Measurements from ENCODE around the gene RECQL5.
A peak's percentile ranks its signal among the peaks of the same experiment; 100 is the strongest.

The RECQL5 gene

GRCh38 chr17:75666959-75667790 is at the start of gene RECQL5, which contains the start of gene SAP30BP:
Gene RECQL5 (minus strand): TSS chr17:75667154. CDS start chr17:75666557, 597 bp downstream.
Gene SAP30BP (plus strand): TSS chr17:75667338. CDS start chr17:75667373, 35 bp downstream.
- DNase-seq, result peak; percentile 99

GRCh38 chr17:75712446-75712845 is 45.5 kb upstream of the RECQL5 start:
- DNase-seq, result no peak

GRCh38 chr17:75707079-75707571 is 40.2 kb upstream of the RECQL5 start:
- DNase-seq, result no peak

DNA sequence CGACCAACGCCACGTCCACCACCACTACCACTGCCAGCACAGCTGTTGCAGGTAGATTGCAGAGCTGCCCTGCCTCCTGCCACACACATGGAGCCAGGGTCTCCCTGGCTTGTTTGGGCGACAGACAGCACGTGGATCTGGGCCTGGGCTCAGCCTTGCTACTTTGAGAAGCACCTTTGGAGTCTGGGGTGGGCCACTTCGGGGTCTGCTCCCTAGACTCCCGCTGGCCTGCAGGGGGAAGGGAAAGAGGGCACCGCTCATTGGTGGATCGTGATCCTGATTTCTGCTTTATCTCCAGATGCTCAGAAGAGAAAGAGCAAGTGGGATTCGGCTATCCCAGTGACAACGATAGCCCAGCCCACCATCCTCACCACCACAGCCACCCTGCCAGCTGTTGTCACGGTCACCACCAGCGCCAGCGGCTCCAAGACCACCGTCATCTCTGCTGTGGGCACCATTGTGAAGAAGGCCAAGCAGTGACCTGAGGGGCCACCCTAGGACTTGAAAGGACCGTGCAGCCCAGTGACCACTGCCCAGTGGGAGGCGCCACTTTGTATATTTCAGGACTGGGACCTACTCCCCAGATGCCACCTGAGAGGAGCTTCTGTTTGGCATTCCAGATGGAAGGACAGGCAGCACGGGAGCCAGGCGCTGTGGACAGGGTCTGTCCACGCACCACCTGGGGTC is 39.2 kb upstream of the RECQL5 start:
- DNase-seq, result no peak

GRCh38 chr17:75704963-75705875 is 38.3 kb upstream of the RECQL5 start:
- DNase-seq, result no peak

- DNase-seq, result no peak
These were observed 36.6 kb upstream of the RECQL5 start for GRCh38 chr17:75703591-75703990.

DNA sequence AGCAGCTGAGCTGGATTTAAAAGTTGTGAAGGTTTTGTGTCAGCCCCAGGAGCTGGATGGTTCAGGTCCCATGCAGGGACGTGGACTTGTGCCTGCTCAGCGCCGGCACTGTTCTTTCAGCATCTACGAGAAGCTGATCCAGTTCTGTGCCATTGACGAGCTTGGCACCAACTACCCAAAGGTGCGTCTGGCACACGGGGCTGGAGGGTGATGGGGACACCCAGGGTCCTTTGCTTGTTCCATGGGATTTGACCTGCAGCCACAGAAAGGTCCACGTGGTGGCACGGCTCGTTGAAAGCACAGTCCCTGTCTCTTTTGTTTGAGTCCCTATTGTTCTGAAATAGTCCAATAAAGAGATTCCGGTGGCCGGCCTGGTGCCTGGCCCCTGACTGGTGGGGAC is 36.2 kb upstream of the RECQL5 start:
- no peak for DNase-seq

DNA sequence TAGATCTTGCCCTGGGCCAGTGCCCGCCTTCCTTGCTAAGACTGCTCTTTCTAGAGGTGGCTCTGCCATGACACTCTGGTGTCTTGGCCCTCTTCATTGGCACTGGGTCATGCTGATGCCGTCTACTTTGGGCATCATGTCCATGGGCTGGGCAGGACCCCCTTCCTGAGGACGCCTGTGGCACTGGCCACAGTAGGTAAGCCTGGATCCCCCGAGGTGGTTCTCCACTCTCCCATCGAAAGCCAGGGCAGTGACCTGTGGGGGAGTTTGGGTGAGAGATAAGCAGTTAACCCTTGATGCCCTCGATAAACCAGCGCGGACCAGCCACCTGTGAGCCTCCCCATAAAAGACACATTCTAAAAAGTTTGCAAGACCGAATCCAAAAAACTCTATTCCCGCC is 34.3 kb upstream of the RECQL5 start:
- no peak for DNase-seq

- no peak for DNase-seq
These were observed 31.7 kb upstream of the RECQL5 start for GRCh38 chr17:75698659-75699058.

DNA sequence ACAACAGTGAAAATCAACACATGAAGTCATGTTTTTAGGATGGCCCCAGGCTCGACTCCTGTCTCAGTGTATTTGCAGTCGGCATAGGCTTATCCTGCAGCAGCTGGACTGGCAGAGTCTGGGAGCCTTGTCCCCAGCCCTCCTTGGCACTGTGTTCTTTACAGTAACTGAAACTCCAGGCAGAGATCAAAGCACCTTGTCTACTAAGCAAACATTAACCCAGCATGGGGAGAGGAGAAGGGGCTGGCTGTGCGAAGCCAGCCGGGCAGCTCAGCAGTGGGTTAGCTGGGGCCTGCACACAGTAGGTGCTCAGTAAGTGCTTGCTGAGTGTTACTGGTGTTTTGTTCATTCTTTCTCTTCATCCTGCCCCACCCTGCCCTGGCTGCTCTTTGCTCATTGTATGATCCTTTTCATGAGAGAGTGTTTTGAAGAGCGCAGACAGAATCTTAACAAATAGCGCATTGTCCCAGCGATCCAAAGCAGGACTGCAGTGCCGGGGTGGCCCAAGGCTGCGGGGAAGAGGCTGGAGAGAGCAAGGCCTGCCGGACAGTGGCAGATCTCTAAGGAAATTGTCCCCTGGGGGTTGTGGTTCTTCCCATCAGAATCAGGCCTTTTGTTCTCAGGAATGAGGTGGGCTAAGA is 30.8 kb upstream of the RECQL5 start:
- no peak for DNase-seq

DNA sequence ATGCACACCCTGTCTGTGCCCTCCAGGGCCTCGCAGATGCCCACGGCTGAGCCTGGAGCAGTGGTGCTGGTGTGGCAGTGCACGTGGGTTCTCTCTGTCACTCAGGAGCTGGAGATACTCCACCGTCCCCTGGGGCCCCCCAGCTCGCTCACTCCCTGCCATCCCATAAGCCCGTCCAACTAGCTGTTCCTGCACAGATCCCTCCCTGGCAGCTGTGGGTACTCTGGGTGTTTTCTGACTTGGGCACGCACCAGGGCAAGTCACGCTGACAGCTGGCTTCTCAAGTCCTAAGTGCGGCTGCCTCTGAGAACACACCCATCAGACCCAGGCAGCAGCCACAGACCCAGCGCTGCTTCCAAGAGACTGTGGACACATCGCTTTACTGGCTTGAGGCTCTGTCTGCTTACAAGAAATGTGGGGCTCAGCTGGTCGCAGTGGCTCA is 28.9 kb upstream of the RECQL5 start:
- DNase-seq, result no peak

- DNase-seq, result no peak
These were observed 28.3 kb upstream of the RECQL5 start for GRCh38 chr17:75695141-75695829.

- DNase-seq, result no peak
These were observed 27.6 kb upstream of the RECQL5 start for GRCh38 chr17:75694536-75694935.

GRCh38 chr17:75693500-75694481 is 26.8 kb upstream of the RECQL5 start:
- DNase-seq, result no peak

GRCh38 chr17:75692976-75693375 is 26.0 kb upstream of the RECQL5 start:
- DNase-seq, result no peak

- DNase-seq, result no peak
These were observed 25.1 kb upstream of the RECQL5 start for GRCh38 chr17:75691801-75692626.

GRCh38 chr17:75691371-75691791 is 24.4 kb upstream of the RECQL5 start:
- no peak for DNase-seq

GRCh38 chr17:75689441-75689873 is 22.5 kb upstream of the RECQL5 start:
- peak; percentile 20 for DNase-seq

DNA sequence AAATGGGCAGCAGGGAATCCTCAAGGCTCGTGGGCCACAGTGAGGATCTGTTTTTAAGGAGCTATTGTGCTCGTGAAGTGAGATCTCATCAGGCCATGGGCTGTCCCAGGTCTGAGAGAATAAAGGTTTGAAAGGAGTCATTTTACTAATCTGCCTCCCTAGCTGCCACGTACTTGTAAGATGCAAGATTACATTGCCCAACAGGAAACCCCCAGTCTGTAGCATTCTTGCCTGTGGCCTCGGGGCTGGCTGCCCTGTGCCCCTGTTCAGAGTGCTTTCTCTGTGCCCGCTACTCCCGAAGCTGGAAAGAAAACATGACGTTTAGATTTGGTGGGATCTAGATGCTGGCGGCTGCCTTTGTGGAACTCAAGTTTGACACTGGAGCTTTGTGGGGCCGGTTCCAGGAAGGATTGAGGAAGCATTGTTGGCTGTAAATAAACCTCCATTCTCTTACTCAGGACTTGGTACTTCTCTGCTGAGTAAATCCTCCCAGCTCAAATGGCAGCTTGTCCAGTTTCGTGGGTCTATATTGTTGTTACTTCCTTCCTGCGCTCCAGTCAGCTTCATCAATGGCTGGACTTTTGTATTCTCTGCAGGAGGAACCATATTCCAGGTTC is 21.4 kb upstream of the RECQL5 start:
- DNase-seq, result no peak
